SK-N-DZ (cell line): ENCODE data around the gene PDIA2. TPM values are rescaled to one million over a fixed set of nuclear protein-coding genes. Genes with fewer than 3 reads are reported as not detected.
"Not testable (repeated sequence)": the region's sequence is repeated elsewhere in the genome, so short reads cannot be mapped to it uniquely, and the experiment has no call there.

Experiments used
- DNase-seq: peaks from one replicate; pipeline ENCODE4 v3.0.0-alpha.2; 2015; ENCODE audit warnings: low spot score
- polyA plus RNA-seq, 2 experiments: library from polyadenylated mRNA; depleted of rRNA; stranded (reverse); fragments of >200 nt; gene quantifications; 2 replicates each; pipeline ENCODE4 v1.2.3, GENCODE V29; 2014

The PDIA2 gene, protein sequence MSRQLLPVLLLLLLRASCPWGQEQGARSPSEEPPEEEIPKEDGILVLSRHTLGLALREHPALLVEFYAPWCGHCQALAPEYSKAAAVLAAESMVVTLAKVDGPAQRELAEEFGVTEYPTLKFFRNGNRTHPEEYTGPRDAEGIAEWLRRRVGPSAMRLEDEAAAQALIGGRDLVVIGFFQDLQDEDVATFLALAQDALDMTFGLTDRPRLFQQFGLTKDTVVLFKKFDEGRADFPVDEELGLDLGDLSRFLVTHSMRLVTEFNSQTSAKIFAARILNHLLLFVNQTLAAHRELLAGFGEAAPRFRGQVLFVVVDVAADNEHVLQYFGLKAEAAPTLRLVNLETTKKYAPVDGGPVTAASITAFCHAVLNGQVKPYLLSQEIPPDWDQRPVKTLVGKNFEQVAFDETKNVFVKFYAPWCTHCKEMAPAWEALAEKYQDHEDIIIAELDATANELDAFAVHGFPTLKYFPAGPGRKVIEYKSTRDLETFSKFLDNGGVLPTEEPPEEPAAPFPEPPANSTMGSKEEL
- polyA plus RNA-seq (2014; cell fraction: cytosol; rRNA removed), result 7.4 TPM in 2 replicates
- polyA plus RNA-seq (2014; cell fraction: nucleus; rRNA removed), result 45.9 and 48.1 TPM in 2 replicates

DNA sequence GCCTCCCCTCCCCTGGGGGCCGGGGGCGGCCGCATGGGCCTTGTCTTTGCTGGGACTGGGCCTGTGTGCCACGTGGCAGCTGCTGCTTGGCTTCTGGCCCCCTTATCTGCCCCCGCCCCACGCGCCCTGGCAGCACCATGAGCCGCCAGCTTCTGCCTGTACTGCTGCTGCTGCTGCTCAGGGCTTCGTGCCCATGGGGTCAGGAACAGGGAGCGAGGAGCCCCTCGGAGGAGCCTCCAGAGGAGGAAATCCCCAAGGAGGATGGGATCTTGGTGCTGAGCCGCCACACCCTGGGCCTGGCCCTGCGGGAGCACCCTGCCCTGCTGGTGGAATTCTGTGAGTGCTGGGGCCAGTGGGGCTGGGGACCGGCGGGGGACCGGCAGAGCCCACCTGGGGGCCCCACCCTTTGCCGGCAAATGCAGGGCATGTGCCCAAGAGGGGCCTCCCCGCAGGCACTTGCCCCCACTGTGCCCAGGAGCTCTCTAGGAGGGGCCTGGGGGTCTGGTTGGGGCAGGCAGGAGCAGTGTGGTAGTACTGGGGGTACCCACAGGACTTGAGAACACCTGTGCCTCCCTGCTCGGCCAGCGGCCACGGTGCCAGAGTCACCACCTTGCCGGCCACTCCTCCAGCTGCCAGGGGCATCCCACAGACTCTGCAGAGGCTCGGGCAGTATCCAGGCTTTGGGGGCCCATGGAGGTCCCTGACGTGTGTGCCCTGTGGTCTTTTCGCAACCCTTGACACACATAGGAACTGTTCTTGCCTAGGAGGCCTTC, at the start of gene PDIA2:
PDIA2 (plus strand) TSS at position 132 of the 773 bp plus-strand sequence; CDS start at position 138, 6 bp downstream.
- no peak for DNase-seq

DNA sequence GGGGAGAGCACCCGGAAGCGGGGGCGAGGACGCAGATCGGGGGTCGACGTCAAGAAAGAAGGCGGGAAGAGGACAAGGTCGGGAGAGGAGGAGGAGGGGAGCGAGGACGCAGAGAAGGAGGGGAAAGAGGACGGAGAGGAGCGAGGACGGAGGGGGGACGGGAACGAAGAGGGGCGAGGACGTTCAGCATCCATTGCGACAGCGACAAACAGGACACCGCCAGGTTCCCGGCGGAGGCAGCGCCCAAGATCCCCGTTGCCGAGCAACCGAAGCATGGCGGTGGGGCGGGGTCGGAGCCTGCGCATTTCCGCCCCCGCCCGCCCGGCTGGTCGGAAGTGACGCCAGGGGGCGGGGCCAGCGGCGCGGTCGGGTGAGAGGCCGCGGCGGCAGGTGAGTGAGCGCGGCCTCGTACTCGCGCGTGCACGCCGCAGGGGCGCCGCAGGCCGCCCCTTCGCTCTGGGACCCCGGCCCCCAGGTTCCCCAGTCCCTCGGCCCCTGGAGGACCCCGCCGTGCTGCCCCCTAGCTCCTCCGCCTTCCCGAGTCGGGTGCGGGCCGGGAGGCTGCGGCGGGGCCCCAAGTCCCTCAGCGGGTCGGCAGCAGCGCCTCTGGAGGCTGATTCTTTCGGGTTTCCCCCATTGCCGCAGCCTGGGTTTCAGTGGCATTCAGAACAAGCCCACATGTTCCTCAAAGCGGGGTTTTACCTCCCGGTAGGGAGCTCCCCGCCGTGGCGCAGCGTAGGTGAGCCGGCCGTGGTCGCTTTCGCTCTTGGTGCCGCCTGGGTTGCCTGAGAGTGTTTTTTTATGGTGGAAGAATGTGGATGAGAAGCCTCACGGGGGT, 48.3 kb upstream of the PDIA2 start, which contains the start of gene FAM234A:
FAM234A (plus strand) TSS at position 354 of the 838 bp plus-strand sequence. CDS start 19,593 bp downstream, outside the sequence.
- peak; percentile 94 for DNase-seq

- DNase-seq, result no peak
These were observed 43.1 kb upstream of the PDIA2 start for GRCh38 chr16:239948-240277.

DNA sequence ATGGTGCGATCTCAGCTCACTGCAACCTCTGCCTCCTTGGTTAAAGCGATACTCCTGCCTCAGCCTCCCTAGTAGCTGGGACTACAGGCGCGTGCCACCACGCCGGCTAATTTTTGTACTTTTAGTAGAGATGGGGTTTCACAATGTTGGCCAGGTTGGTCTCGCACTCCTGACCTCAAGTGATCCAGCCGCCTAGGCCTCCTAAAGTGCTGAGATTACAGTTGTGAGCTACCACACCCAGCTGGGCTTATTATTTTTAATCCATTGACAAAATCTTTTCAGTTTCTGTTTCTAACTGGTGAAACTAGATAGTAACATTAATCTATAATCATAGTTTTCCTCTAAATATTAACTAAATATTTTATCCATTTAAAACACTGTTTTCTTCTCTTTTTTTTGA, 42.4 kb upstream of the PDIA2 start:
- no peak for DNase-seq

DNA sequence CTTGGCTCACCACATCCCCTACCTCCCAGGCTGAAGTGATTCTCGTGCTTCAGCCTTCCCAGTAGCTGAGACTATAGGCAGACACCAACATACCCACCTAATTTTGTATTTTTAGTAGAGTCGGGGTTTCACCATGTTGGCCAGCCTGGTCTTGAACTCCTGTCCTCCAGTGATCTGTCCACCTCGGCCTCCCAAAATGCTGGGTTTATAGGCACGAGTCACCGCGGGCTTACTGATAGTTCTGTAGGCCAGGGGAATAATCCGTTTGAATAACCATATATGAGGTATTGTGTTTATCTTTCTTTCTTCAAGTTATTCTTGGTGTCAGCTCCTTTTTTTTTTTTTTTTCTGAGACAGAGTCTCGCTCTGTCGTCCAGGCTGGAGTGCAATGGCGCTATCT, 40.7 kb upstream of the PDIA2 start:
- no peak for DNase-seq

DNA sequence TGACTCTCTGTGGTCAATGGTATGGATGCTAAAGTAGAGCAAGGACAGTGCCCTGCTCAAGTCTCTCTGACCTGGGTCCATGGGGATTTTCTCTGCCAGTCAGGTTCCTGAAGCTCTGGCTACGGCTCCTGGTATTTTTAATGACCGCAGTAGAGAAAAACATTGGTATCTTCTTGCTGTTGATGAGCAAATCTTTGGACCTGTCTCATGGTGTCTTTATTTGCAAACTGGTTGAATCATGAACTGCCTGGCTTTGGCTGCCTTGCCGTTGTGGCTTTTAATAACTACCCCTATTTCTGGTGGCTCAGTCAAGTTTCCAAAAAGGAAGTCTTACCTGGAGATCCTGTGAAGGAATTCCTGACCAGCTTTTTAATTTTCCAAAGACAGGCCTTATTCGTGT, 39.6 kb upstream of the PDIA2 start:
- no peak for DNase-seq

DNA sequence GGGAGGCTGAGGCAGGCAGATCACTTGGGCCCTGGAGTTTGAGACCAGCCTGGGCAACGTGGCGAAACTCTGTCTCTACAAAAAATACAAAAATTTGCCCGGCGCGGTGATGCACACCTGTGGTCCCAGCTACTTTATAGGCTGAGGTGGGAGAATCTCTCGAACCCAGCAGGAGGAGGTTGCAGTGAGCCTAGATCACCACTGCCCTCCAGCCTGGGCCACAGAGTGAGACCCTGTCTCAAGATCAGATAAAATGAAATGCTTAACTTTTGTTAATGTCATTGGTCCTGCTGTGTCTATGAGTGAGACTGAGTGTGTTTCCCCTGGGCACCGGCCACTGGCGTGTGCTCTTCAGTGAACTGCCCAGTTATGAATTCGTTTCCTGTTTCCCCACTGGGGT, 37.9 kb upstream of the PDIA2 start:
- DNase-seq, result no peak

GRCh38 chr16:247027-247426, 35.9 kb upstream of the PDIA2 start:
- DNase-seq, result no peak

DNA sequence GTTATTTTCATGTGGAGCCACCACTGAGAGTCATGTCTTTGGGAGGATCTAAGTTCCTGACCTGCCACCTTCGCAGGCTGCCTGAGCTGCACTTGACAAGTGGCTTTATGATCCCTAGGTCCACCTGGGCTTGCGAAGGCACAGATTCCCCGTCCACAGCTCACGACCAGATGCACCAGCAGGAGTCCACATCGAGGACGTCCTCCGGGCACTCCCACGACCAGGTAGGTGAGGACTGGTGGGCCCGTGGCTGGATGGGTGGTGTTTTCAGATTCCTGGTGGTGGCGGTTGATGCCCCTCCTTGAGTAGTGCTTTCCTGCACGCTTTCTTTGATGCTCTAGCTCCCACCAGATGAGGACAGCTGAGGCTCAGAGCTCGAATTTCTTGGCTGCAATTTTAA, 33.5 kb upstream of the PDIA2 start:
- no peak for DNase-seq

GRCh38 chr16:252366-253337, 30.3 kb upstream of the PDIA2 start:
- DNase-seq, result no peak

GRCh38 chr16:253833-254232, 29.1 kb upstream of the PDIA2 start:
- DNase-seq, result no peak

DNA sequence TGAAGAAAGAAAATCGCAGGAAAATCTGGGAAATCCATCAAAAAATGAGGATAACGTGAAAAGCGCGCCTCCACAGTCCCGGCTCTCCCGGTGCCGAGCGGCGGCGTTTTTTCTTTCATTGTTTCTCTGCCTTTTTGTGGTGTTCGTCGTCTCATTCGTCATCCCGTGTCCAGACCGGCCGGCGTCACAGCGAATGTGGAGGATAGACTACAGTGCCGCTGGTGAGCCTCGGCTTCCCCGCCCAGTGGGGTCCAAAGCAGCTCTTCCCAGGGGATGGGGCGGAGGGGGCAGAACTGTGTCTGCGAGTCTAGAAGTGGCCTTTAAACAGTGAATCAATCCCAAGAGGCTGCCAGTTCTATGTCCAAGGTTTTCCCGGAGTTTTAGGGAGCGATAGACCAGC, 28.5 kb upstream of the PDIA2 start:
- no peak for DNase-seq

DNA sequence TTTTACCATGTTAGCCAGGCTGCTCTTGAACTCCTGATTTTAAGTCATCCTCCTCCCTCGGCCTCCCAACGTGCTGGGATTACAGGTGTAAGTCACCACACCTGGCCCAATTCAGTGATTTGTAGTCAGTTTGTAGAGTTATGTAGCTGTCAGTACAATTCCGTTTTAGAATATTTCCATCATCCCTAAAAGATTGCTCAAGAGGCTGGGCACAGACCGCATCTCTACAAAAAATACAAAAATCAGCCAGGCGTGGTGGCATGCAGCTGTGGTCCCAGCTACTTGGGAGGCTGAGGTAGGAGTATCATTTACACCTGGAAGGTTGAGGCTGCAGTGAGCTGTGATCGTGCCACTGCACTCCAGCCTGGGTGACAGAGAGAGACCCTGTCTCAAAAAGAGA, 27.8 kb upstream of the PDIA2 start:
- DNase-seq, result no peak

DNA sequence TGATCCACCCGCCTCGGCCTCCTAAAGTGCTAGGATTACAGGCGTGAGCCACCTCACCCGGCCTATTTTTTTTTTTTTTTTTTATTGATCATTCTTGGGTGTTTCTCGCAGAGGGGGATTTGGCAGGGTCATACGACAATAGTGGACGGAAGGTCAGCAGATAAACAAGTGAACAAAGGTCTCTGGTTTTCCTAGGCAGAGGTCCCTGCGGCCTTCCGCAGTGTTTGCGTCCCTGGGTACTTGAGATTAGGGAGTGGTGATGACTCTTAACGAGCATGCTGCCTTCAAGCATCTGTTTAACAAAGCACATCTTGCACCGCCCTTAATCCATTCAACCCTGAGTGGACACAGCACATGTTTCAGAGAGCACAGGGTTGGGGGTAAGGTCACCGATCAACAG, 24.9 kb upstream of the PDIA2 start:
- DNase-seq, result not testable (repeated sequence)

DNA sequence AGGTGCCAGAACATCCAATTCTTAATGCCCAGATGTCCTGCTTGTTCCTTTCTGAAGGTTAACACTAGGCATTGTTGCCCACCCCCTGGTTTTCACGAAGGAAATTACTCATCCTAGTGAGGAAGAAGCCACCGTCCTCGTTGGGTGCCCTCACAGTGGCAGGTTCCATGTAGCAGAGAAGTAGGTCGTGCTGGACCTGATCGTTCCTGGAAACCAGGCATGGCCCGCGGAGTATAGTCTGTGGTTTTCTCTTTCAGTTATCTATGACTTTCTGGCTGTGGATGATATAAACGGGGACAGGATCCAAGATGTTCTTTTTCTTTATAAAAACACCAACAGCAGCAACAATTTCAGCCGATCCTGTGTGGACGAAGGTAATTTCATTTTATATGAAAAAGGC, 23.7 kb upstream of the PDIA2 start:
- no peak for DNase-seq

GRCh38 chr16:259814-260253, 23.1 kb upstream of the PDIA2 start:
- no peak for DNase-seq

- DNase-seq, result no peak
These were observed 22.6 kb upstream of the PDIA2 start for GRCh38 chr16:260326-260725.

GRCh38 chr16:261031-261691, 21.8 kb upstream of the PDIA2 start:
- DNase-seq, result no peak

- no peak for DNase-seq
These were observed 20.7 kb upstream of the PDIA2 start for GRCh38 chr16:262121-262745.
